ENCODE results near the gene RIPOR3. TPM values are rescaled to one million over a fixed set of nuclear protein-coding genes. Genes with fewer than 3 reads are reported as not detected.

The RIPOR3 gene
- total and polyA plus RNA-seq, 4 donors: 5.6 to 90.3 (median 16.3) TPM

GRCh38 chr20:50733644-50734349 lies 42.5 kb upstream of the RIPOR3 start:
- Histone ChIP-seq H3K4me1 (ENCODE audit: control insufficient read depth in 4 of 4, insufficient read depth in 4 of 4, low read length in 3 of 4) (peaks cover 11 to 51% (median 22%) of the 10 kb centered on the region in 4 donors), H3K9ac (ENCODE audit: low read depth in 1 of 2, low read length in 2 of 2) (no peak overlapping the region), H3K9me3 (ENCODE audit: control insufficient read depth in 4 of 4, low read length in 3 of 4) (no peaks in the 10 kb centered on the region), H3K27me3 (ENCODE audit: control insufficient read depth in 4 of 4, insufficient read depth in 4 of 4, low read length in 3 of 4) (no peaks in the 10 kb centered on the region), H3K27ac (ENCODE audit: low read depth in 1 of 2, low read length in 2 of 2) (no peak overlapping the region), H3K36me3 (ENCODE audit: control insufficient read depth in 4 of 4, insufficient read depth in 3 of 4, low read depth in 1 of 4, low read length in 3 of 4) (no peaks in the 10 kb centered on the region), H3K4me3 (ENCODE audit: low read depth in 1 of 3, low read length in 3 of 3) (no peak overlapping the region)
- WGBS: 56% methylated on average over 1 of the region's 1 CpG
- no peak for DNase-seq (ENCODE audit: low spot score)
- TF ChIP-seq REST (IDR thresholded peaks at IDR 0.05) (no peak), SP1 (IDR thresholded peaks at IDR 0.05) (no peak), FOXA2 (IDR thresholded peaks at IDR 0.05) (no peak), CTCF (IDR thresholded peaks at IDR 0.05; ENCODE audit: low read depth, low read length, missing input control) (no peak), EGR1 (IDR thresholded peaks at IDR 0.05; ENCODE audit: low read depth in 2 of 2) (no peak), TAF1 (conservative IDR thresholded peaks at IDR 0.05) (no peak), ATF3 (IDR thresholded peaks at IDR 0.05) (no peak), FOXA1 (IDR thresholded peaks at IDR 0.05) (no peak), RAD21 (IDR thresholded peaks at IDR 0.05) (no peak), NR2F2 (IDR thresholded peaks at IDR 0.05) (no peak), HNF4A (conservative IDR thresholded peaks at IDR 0.05) (no peak), HNF4G (IDR thresholded peaks at IDR 0.05) (no peak), GABPA (IDR thresholded peaks at IDR 0.05 in 1 of 2, conservative IDR thresholded peaks at IDR 0.05 in 1 of 2) (no peak)

GRCh38 chr20:50731930-50732690 lies 40.8 kb upstream of the RIPOR3 start:
- Histone ChIP-seq H3K9me3 (ENCODE audit: control insufficient read depth in 4 of 4, low read length in 3 of 4) (no peaks in the 10 kb centered on the region), H3K4me1 (ENCODE audit: control insufficient read depth in 4 of 4, insufficient read depth in 4 of 4, low read length in 3 of 4) (peaks cover 16 to 63% (median 35%) of the 10 kb centered on the region in 4 donors), H3K36me3 (ENCODE audit: control insufficient read depth in 4 of 4, insufficient read depth in 3 of 4, low read depth in 1 of 4, low read length in 3 of 4) (no peaks in the 10 kb centered on the region), H3K27ac (ENCODE audit: low read depth in 1 of 2, low read length in 2 of 2) (peak overlapping the region; percentile 83 to 91), H3K4me3 (ENCODE audit: low read depth in 1 of 3, low read length in 3 of 3) (peak overlapping the region; percentile 30 to 89 (median 64)), H3K9ac (ENCODE audit: low read depth in 1 of 2, low read length in 2 of 2) (peak overlapping the region; percentile 61 to 66), H3K27me3 (ENCODE audit: control insufficient read depth in 4 of 4, insufficient read depth in 4 of 4, low read length in 3 of 4) (no peaks in the 10 kb centered on the region)
- WGBS: 6% methylated on average over 29 of the region's 29 CpGs
- no peak for DNase-seq (ENCODE audit: low spot score)
- TF ChIP-seq MAX (IDR thresholded peaks at IDR 0.05): no peak
- TF ChIP-seq FOXA1 (IDR thresholded peaks at IDR 0.05): no peak
- TF ChIP-seq ZBTB33 (IDR thresholded peaks at IDR 0.05): no peak
- no peak for TF ChIP-seq JUND (IDR thresholded peaks at IDR 0.05)
- no peak for TF ChIP-seq NR2F2 (IDR thresholded peaks at IDR 0.05)
- no peak for TF ChIP-seq YY1 (IDR thresholded peaks at IDR 0.05)
- no peak for TF ChIP-seq FOXA2 (IDR thresholded peaks at IDR 0.05)
- TF ChIP-seq HNF4G (IDR thresholded peaks at IDR 0.05): no peak

All from liver (tissue), 9 donors.